GM18907 (cell line): Measurements from ENCODE around the gene OPN5.

ENCODE experiments used
- ATAC-seq: cut with Tn5 transposase; IDR thresholded peaks from one replicate; pipeline ENCODE4 v1.9.1; 2021; ENCODE audit warnings: mild to moderate bottlenecking, moderate library complexity; ENCODE audit not compliant: unreplicated experiment

OPN5 gene

DNA sequence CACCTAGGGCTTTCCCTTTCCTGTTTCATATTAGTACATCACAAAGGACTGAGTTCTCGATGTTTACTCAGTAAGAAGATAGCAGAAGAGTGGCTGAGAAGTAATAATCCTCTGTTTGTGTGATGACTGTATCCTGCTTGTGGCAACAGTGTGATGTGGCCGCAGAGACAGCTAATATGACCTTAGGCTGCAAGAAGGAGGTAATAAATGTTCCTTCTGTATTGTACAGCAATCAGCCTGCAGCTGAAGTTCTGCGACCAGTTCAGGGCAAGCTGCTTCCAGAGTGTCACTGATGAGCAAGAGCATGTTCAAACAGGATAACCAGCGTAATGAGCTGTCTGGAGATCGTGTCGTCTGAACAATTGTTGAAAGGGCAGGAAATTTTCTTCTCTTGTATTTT is 70.9 kb downstream of the OPN5 start:
- no peak for ATAC-seq

GRCh38 chr6:47853766-47854165 is 71.9 kb downstream of the OPN5 start:
- ATAC-seq = no peak

- ATAC-seq = no peak
Observed at GRCh38 chr6:47854971-47855370, 73.1 kb downstream of the OPN5 start.

GRCh38 chr6:47859175-47859574 is 77.3 kb downstream of the OPN5 start:
- no peak for ATAC-seq

DNA sequence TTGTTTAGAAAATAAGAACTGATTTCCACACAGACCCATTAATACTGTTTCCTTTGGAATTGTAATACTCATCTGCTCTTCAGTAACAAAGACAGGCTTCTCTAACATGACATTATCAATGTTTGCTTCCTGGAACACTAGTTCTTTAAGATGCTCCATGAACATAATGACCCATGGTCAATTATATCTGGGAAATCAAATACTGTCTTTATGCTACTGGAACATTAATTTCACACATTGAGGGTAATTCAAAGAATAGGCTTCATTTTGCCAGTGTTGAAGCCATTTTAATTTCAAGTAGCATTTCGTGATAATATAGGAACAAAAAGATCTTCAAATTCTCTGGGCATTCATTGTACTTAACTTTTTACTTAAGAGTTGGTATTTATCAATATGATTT is 80.9 kb downstream of the OPN5 start:
- ATAC-seq = no peak

GRCh38 chr6:47865206-47865605 is 83.4 kb downstream of the OPN5 start:
- no peak for ATAC-seq

- no peak for ATAC-seq
Observed at GRCh38 chr6:47875593-47875992, 93.8 kb downstream of the OPN5 start.
